HepG2 (cell line): ENCODE measurements around the gene PRDM11. TPM values are rescaled to one million over a fixed set of nuclear protein-coding genes. Genes with fewer than 3 reads are reported as not detected.

Source experiments
- ATAC-seq: fragments of 200-7000 bp; cut with Tn5 transposase; 3 replicates; pipeline ENCODE4 v1.9.1; 2020; ENCODE audit warnings: mild to moderate bottlenecking, moderate library complexity
- BruUV-seq: library from RNA; stranded (reverse); fragments of 400-500 nt; replicated peaks from 2 replicates; lab custom pipeline; 2021; lab: Mats Ljungman, UMichigan
- CTCF ChIA-PET: fragments of 300-600 bp; formaldehyde crosslinking; extraction: SDS; loops from one replicate; lab custom pipeline; 2021; ENCODE audit warnings: low total read pairs, inconsistent platforms, low intra/inter-chr PET ratio; lab: Yijun Ruan, JAX
- POLR2A ChIA-PET: fragments of 350-600 bp; sonication (Branson Sonifier 250); formaldehyde crosslinking; loops from one replicate; lab custom pipeline; 2020; ENCODE audit warnings: antibody characterized with exemption, inconsistent platforms; lab: Yijun Ruan, JAX
- DNase-seq: peaks from one replicate; pipeline ENCODE4 v3.0.0-alpha.2; 2015; ENCODE audit warnings: low spot score
- FAIRE-seq: peaks from 3 replicates; lab custom pipeline; 2011; peaks lifted over from hg19 to GRCh38; lab: Jason Lieb, UNC
- H2AFZ ChIP-seq: one replicate; pipeline ENCODE4 v1.6.1; 2011; ENCODE audit warnings: low read length, inconsistent platforms
- H3K27ac ChIP-seq: fragments of 300-600 bp; 3 replicates; pipeline ENCODE4 v1.8.0; 2011; ENCODE audit warnings: mixed run types, mild to moderate bottlenecking, mixed read lengths, low read length, inconsistent platforms; ENCODE audit not compliant: insufficient read depth; ENCODE audit errors: extremely low read length
- H3K27me3 ChIP-seq, 2 experiments: fragments of 200-600 bp in 1 of 2; 2 replicates in 1 of 2; 3 replicates in 1 of 2; pipeline versions ENCODE4 v1.6.0 to v1.8.0; 2011; ENCODE audit warnings: low read length in 2 of 2, mild to moderate bottlenecking in 2 of 2, moderate library complexity in 2 of 2, inconsistent platforms in 1 of 2; ENCODE audit not compliant: insufficient read depth in 2 of 2, control insufficient read depth in 1 of 2
- H3K36me3 ChIP-seq, 2 experiments: fragments of 200-600 bp in 1 of 2; replicated peaks in 1 of 2; 2 replicates in 1 of 2; 3 replicates in 1 of 2; pipeline versions ENCODE4 v1.5.1 to v1.8.0; 2011; ENCODE audit warnings: low read length in 2 of 2, inconsistent platforms in 1 of 2; ENCODE audit not compliant: insufficient read depth in 2 of 2, control insufficient read depth in 1 of 2
- H3K4me1 ChIP-seq: 2 replicates; pipeline ENCODE4 v1.5.1; 2012; ENCODE audit warnings: low read length, inconsistent platforms; ENCODE audit not compliant: insufficient read depth
- H3K4me2 ChIP-seq: 2 replicates; pipeline ENCODE4 v1.6.0; 2011; ENCODE audit warnings: low read depth, low read length, inconsistent platforms
- H3K4me3 ChIP-seq, 3 experiments: fragments of 200-600 bp in 1 of 3; sonication (generic), shearing (Covaris generic) in 1 of 3; replicated peaks in 1 of 3; 2 replicates each; pipeline ENCODE4 v1.5.1; 2011 to 2016; ENCODE audit warnings: low read length in 3 of 3, inconsistent platforms in 2 of 3, low read depth in 2 of 3, mild to moderate bottlenecking in 2 of 3, control low read depth in 1 of 3, mixed read lengths in 1 of 3; ENCODE audit not compliant: insufficient read depth in 1 of 3
- H3K79me2 ChIP-seq: one replicate; pipeline ENCODE4 v1.6.1; 2011; ENCODE audit warnings: low read length, inconsistent platforms; ENCODE audit not compliant: insufficient read depth
- H3K9ac ChIP-seq: 2 replicates; pipeline ENCODE4 v1.6.0; 2011; ENCODE audit warnings: mild to moderate bottlenecking, low read depth, low read length, inconsistent platforms; ENCODE audit not compliant: insufficient read depth
- H3K9me3 ChIP-seq: 2 replicates; pipeline ENCODE4 v1.5.1; 2012; ENCODE audit warnings: mild to moderate bottlenecking, low read length
- H4K20me1 ChIP-seq: 2 replicates; pipeline ENCODE4 v1.6.0; 2011; ENCODE audit warnings: inconsistent platforms, mild to moderate bottlenecking, low read length, moderate library complexity; ENCODE audit not compliant: insufficient read depth
- AGO1 ChIP-seq: fragments of 200-400 bp; formaldehyde crosslinking; IDR thresholded peaks from 2 replicates; pipeline ENCODE4 v1.6.1; 2017; ENCODE audit warnings: mild to moderate bottlenecking, low read depth, low read length, moderate library complexity; ENCODE audit not compliant: poor library complexity, severe bottlenecking
- BRCA1 ChIP-seq: sonication (generic); formaldehyde crosslinking; IDR thresholded peaks from 2 replicates; pipeline ENCODE4 v1.4.0; 2020; ENCODE audit warnings: missing genetic modification reagents
- HOXD1 ChIP-seq: sonication (generic); formaldehyde crosslinking; IDR thresholded peaks from 2 replicates; pipeline ENCODE4 v1.5.0; 2020; ENCODE audit warnings: missing genetic modification reagents
- MIXL1 ChIP-seq: IDR thresholded peaks from 2 replicates; pipeline ENCODE4 v1.6.1; 2016
- NFE2 ChIP-seq: sonication (generic); formaldehyde crosslinking; IDR thresholded peaks from 2 replicates; pipeline ENCODE4 v1.4.0; 2020; ENCODE audit warnings: missing genetic modification reagents
- ZBTB44 ChIP-seq: sonication (generic); formaldehyde crosslinking; IDR thresholded peaks from 2 replicates; pipeline ENCODE4 v1.4.0; 2020; ENCODE audit warnings: missing genetic modification reagents
- ZNF224 ChIP-seq: sonication (generic); formaldehyde crosslinking; IDR thresholded peaks from 2 replicates; pipeline ENCODE4 v1.5.0; 2020; ENCODE audit warnings: mild to moderate bottlenecking, missing genetic modification reagents
- ZNF580 ChIP-seq: IDR thresholded peaks from 2 replicates; pipeline ENCODE4 v1.6.1; 2016; ENCODE audit warnings: low read depth, borderline replicate concordance
- WGBS: methylation state at CpG from one replicate; pipeline ENCODE4 v1.1.6; 2017; ENCODE audit warnings: low lambda C conversion rate; 5-methylcytosine and 5-hydroxymethylcytosine counted together
- in situ Hi-C: cut with HindIII; loops from 2 replicates; pipeline ENCODE4 v1.10.0; 2017; ENCODE audit warnings: low pct_unique_long_range_greater_than_20kb; ENCODE audit not compliant: extremely low pct_ligation_motif_present
- intact Hi-C: fragments of 100-400 bp; cut with micrococcal nuclease; formaldehyde crosslinking; loops from one replicate; pipeline ENCODE4 v1.10.0; 2022; ENCODE audit not compliant: unreplicated experiment
- polyA plus RNA-seq, 8 experiments: library from polyadenylated mRNA; depleted of rRNA in 3 of 8; stranded (reverse) in 7 of 8; unstranded in 1 of 8; fragments of >200 nt; fragmentation: Illumina TruSeq in 4 of 8; extraction: Trizol in 4 of 8; gene quantifications; 2 replicates each; pipeline versions ENCODE4 v1.2.1 to v1.2.3, GENCODE V29; 2011 to 2016; ENCODE audit warnings: low read depth in 4 of 8, missing spikeins in 1 of 8, mixed read lengths in 1 of 8; ENCODE audit not compliant: insufficient read depth in 1 of 8
- total RNA-seq, 5 experiments: library from RNA; depleted of rRNA; stranded (reverse); fragments of >200 nt; fragmentation: Illumina TruSeq; extraction: Trizol; gene quantifications; 2 replicates each; pipeline ENCODE4 v1.2.3, GENCODE V29; 2016; ENCODE audit warnings: low read depth in 1 of 5

The PRDM11 gene
- total and polyA plus RNA-seq, 2 of the 13 experiments (the other 11 are each of a cell fraction or from before 2014, with no cell fraction given), result 3.4 to 4.7 TPM

- FAIRE-seq, result no peak
- no peaks in the 10 kb centered on the region for H3K79me2 ChIP-seq
- BruUV-seq, result no TSS peak
- H3K9me3 ChIP-seq, result no peaks in the 10 kb centered on the region
- H3K27me3 ChIP-seq, result no peaks in the 10 kb centered on the region
- H3K4me1 ChIP-seq, result no peaks in the 10 kb centered on the region
- ChIA-PET CTCF (no interaction called here), POLR2A (no interaction called here)
- H3K4me2 ChIP-seq, result no peak overlapping the region
- H3K27ac ChIP-seq, result no peak overlapping the region
- WGBS, result 96% methylated on average over 15 of the region's 15 CpGs
- in situ Hi-C loops, result no loop called here
- intact Hi-C loops, result no loop called here
- H3K4me3 ChIP-seq, result no peak overlapping the region
- TF ChIP-seq ZBTB44 (CRISPR knock-in tag) (no peak), NFE2 (CRISPR knock-in tag) (no peak), MIXL1 (CRISPR knock-in tag) (no peak), ZNF224 (no peak), AGO1 (no peak), BRCA1 (CRISPR knock-in tag) (no peak), ZNF580 (no peak), HOXD1 (CRISPR knock-in tag) (no peak)
- H3K36me3 ChIP-seq, result no peaks in the 10 kb centered on the region
- H2AFZ ChIP-seq, result no peak overlapping the region
- H4K20me1 ChIP-seq, result no peaks in the 10 kb centered on the region
- no peak for DNase-seq
- no peak for ATAC-seq
- no peak overlapping the region for H3K9ac ChIP-seq
Observed at GRCh38 chr11:45163956-45164575, 17.6 kb downstream of the PRDM11 start.
